ENCODE measurements around the gene EFCAB9. TPM values are rescaled to one million over a fixed set of nuclear protein-coding genes. Genes with fewer than 3 reads are reported as not detected.
A peak's percentile ranks its signal among the peaks of the same experiment; 100 is the strongest.

EFCAB9 gene
- not detected for total RNA-seq
- not detected for polyA plus RNA-seq (ENCODE audit: insufficient read length in 6 of 6)
- long read RNA-seq, donor 1, partial matches to known transcripts, result 33 of 33 reads
- long read RNA-seq, donor 1, other reads (novel, unspliced or antisense), result 0 of 33 reads
- long read RNA-seq, donor 2, result 0 reads
- long read RNA-seq, donor 3, result 0 reads
- long read RNA-seq, donor 4, result 0 reads
- long read RNA-seq, donor 5, result 0 reads
- long read RNA-seq, donor 6, result 0 reads
- long read RNA-seq, donor 7, result 0 reads
- long read RNA-seq, donor 8, result 0 reads
- long read RNA-seq, donor 9, result 0 reads
- long read RNA-seq, donor 10, result 0 reads
- long read RNA-seq, donor 11, result 0 reads
- long read RNA-seq, donor 12, result 0 reads

DNA sequence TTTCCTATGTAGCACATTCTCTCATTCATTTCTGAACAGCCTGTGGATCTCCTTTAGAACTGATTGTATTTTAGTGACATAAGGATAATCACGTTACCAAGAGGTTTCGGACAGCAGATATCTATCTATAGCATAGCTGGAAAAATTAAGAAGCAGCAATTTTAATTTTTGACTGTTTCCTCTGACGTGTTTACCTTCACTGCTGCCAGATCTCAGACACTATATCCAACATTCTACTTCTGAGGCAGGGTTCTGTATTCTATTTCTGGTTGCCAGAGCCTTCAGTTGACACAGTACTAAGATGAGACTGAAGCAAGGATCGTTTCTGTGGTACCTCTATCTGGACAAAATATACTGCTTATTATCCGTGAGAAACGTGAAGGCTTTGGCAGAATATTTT lies at the start of gene EFCAB9:
Gene EFCAB9 (plus strand): TSS at position 301 of the 400 bp plus-strand sequence. CDS start 1 bp downstream, at position 302.
- DNase-seq, result no peak
- no peaks in the 10 kb centered on the region for H3K27me3 ChIP-seq
- no peaks in the 10 kb centered on the region for H3K9me3 ChIP-seq
- ATAC-seq, result no peak
- peaks cover 0 to under 1% of the 10 kb centered on the region in 2 donors for H3K4me1 ChIP-seq
- no peak within 1 kb of the TSS for H3K27ac ChIP-seq
- TF ChIP-seq, protein P1, sequence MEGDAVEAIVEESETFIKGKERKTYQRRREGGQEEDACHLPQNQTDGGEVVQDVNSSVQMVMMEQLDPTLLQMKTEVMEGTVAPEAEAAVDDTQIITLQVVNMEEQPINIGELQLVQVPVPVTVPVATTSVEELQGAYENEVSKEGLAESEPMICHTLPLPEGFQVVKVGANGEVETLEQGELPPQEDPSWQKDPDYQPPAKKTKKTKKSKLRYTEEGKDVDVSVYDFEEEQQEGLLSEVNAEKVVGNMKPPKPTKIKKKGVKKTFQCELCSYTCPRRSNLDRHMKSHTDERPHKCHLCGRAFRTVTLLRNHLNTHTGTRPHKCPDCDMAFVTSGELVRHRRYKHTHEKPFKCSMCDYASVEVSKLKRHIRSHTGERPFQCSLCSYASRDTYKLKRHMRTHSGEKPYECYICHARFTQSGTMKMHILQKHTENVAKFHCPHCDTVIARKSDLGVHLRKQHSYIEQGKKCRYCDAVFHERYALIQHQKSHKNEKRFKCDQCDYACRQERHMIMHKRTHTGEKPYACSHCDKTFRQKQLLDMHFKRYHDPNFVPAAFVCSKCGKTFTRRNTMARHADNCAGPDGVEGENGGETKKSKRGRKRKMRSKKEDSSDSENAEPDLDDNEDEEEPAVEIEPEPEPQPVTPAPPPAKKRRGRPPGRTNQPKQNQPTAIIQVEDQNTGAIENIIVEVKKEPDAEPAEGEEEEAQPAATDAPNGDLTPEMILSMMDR (IDR thresholded peaks at IDR 0.05), result no peak
- no peak within 1 kb of the TSS for H3K4me3 ChIP-seq
- intact Hi-C loops (cut with DNase I), result no loop called here
- no peaks in the 10 kb centered on the region for H3K36me3 ChIP-seq

GRCh38 chr5:172144291-172144815 lies 49.6 kb upstream of the EFCAB9 start:
- Histone ChIP-seq H3K9me3 (no peaks in the 10 kb centered on the region), H3K36me3 (peaks cover 0 to 33% of the 10 kb centered on the region in 2 donors), H3K4me3 (no peak overlapping the region), H3K27me3 (no peaks in the 10 kb centered on the region), H3K27ac (peak overlapping the region in 1 of 2 donors; percentile 45), H3K4me1 (peaks cover 0 to 60% of the 10 kb centered on the region in 2 donors)
- TF ChIP-seq, protein P1 (IDR thresholded peaks at IDR 0.05), result no peak
- ATAC-seq (peak; percentile 36), DNase-seq (peak in 1 of 4 donors; percentile 26)
- intact Hi-C loops (cut with DNase I), result no loop called here

GRCh38 chr5:172144931-172145869 lies 48.8 kb upstream of the EFCAB9 start:
- H3K27me3 ChIP-seq, result no peaks in the 10 kb centered on the region
- no peak for ATAC-seq
- H3K4me1 ChIP-seq, result peaks cover 0 to 63% of the 10 kb centered on the region in 2 donors
- TF ChIP-seq, protein P1 (IDR thresholded peaks at IDR 0.05), result no peak
- H3K9me3 ChIP-seq, result no peaks in the 10 kb centered on the region
- intact Hi-C loops (cut with DNase I), result no loop called here
- peak overlapping the region in 1 of 2 donors; percentile 45 for H3K27ac ChIP-seq
- DNase-seq, result no peak
- H3K36me3 ChIP-seq, result peaks cover 0 to 33% of the 10 kb centered on the region in 2 donors
- H3K4me3 ChIP-seq, result no peak overlapping the region

DNA sequence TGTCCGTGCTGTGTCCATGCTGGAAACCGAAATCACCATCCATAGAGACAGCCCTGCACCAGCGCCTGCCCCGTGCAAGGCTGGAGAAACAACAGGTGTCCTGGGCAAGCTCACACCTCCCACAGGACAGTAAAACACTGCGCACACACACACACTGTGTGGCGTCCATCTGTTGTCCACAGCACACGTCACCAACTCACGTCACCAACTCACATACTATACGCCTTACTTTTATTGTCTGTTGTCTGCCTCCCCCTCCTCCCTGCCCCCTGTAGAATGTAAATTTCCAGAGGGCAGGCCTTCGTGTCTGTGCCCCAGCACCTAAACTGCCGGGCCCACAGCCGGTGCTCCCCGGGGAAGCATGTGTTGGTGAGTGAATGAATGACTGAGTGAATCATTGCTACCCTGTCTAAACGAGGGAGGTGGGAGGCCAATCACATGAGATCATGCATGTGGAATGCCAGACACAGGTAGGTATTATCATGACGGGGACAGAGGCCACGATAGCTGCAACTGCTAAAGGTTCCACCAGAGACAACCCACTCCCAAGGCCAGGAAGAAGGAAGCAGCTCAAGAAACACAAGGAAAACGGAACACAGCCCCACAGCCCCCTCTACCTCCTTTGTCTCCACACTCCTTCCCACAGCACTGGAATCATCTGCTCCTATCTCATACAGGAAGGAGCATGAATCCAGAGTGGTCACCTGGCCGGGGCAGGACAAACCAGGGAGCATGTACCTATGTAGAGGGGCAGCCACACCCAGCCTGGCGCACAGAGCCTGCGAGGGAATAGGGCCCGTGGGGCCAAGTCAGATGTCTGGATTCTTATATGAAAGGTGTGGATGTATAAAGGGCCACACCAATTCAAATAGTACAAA lies 47.9 kb upstream of the EFCAB9 start:
- intact Hi-C loops (cut with DNase I), result no loop called here
- peaks cover 0 to 33% of the 10 kb centered on the region in 2 donors for H3K36me3 ChIP-seq
- H3K4me3 ChIP-seq, result no peak overlapping the region
- H3K27ac ChIP-seq, result no peak overlapping the region
- peak in 1 of 4 donors; percentile 28 for DNase-seq
- TF ChIP-seq, protein P1 (IDR thresholded peaks at IDR 0.05), result no peak
- H3K9me3 ChIP-seq, result no peaks in the 10 kb centered on the region
- H3K4me1 ChIP-seq, result peaks cover 0 to 70% of the 10 kb centered on the region in 2 donors
- no peak for ATAC-seq
- no peaks in the 10 kb centered on the region for H3K27me3 ChIP-seq
